Measurements from ENCODE around the gene CLP1. TPM values are rescaled to one million over a fixed set of nuclear protein-coding genes. Genes with fewer than 3 reads are reported as not detected.
"Not testable (repeated sequence)": the region's sequence is repeated elsewhere in the genome, so short reads cannot be mapped to it uniquely, and the experiment has no call there.

CLP1 gene
- polyA plus RNA-seq, 3 donors = 7.6 to 17.9 (median 12.9) TPM

- peak overlapping the region in 1 of 2 donors; percentile 3 for H3K27ac ChIP-seq (ENCODE audit: low read depth in 1 of 2, low read length in 2 of 2)
- 80% methylated on average over 1 of the region's 1 CpG for WGBS (ENCODE audit: insufficient coverage)
- no peak for DNase-seq
- peak overlapping the region in 1 of 7 donors; percentile 16 for H3K27ac Mint-ChIP-seq
- H3K9ac ChIP-seq (ENCODE audit: insufficient read depth, low read length, poor library complexity, severe bottlenecking) = no peak overlapping the region
- intact Hi-C loops (cut with micrococcal nuclease) = no loop called here
- H3K4me1 Mint-ChIP-seq = peaks cover 5% of the 10 kb centered on the region
- no peak overlapping the region for H2AFZ ChIP-seq (ENCODE audit: insufficient read depth, low read depth, low read length, poor library complexity, severe bottlenecking)
- H3K4me1 ChIP-seq (ENCODE audit: control insufficient read depth in 1 of 2, insufficient read depth in 2 of 2, low read length in 2 of 2) = no peaks in the 10 kb centered on the region
- peaks cover 0 to 2% (median 0%) of the 10 kb centered on the region in 3 donors for H3K27me3 Mint-ChIP-seq (ENCODE audit: low read depth in 3 of 3)
- H3K4me2 ChIP-seq (replicated peaks; ENCODE audit: extremely low read depth, low read length, poor library complexity, severe bottlenecking) = no peak overlapping the region
- no peaks in the 10 kb centered on the region for H3K9me3 ChIP-seq (replicated peaks in 1 of 2; ENCODE audit: control insufficient read depth in 1 of 2, insufficient read depth in 1 of 2, low read length in 2 of 2)
- H3K79me2 ChIP-seq (ENCODE audit: insufficient read depth, low read length) = peaks cover 77% of the 10 kb centered on the region
- H4K20me1 ChIP-seq (ENCODE audit: insufficient read depth, low read length) = peaks cover 88% of the 10 kb centered on the region
- H3K9me3 Mint-ChIP-seq = no peaks in the 10 kb centered on the region
- H3K36me3 ChIP-seq (replicated peaks in 1 of 2; ENCODE audit: control insufficient read depth in 1 of 2, insufficient read depth in 2 of 2, low read length in 2 of 2) = peaks cover 70 to 95% of the 10 kb centered on the region in 2 donors
- no peaks in the 10 kb centered on the region for H3K27me3 ChIP-seq (ENCODE audit: control insufficient read depth in 2 of 2, insufficient read depth in 2 of 2, low read length in 2 of 2)
- TF ChIP-seq, protein P1, sequence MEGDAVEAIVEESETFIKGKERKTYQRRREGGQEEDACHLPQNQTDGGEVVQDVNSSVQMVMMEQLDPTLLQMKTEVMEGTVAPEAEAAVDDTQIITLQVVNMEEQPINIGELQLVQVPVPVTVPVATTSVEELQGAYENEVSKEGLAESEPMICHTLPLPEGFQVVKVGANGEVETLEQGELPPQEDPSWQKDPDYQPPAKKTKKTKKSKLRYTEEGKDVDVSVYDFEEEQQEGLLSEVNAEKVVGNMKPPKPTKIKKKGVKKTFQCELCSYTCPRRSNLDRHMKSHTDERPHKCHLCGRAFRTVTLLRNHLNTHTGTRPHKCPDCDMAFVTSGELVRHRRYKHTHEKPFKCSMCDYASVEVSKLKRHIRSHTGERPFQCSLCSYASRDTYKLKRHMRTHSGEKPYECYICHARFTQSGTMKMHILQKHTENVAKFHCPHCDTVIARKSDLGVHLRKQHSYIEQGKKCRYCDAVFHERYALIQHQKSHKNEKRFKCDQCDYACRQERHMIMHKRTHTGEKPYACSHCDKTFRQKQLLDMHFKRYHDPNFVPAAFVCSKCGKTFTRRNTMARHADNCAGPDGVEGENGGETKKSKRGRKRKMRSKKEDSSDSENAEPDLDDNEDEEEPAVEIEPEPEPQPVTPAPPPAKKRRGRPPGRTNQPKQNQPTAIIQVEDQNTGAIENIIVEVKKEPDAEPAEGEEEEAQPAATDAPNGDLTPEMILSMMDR (IDR thresholded peaks at IDR 0.05) = no peak
- H3K36me3 Mint-ChIP-seq = peaks cover 65 to 79% of the 10 kb centered on the region in 2 donors
- H3K4me3 ChIP-seq (replicated peaks in 1 of 3; ENCODE audit: low read depth in 2 of 3, low read length in 3 of 3) = no peak overlapping the region
- no peak overlapping the region for H3K4me3 Mint-ChIP-seq
Observed at GRCh38 chr11:57681168-57681567, 23.6 kb downstream of the CLP1 start.

- H3K4me3 Mint-ChIP-seq; H3K4me3 ChIP-seq (replicated peaks in 1 of 3; ENCODE audit: low read depth in 2 of 3, low read length in 3 of 3); H3K27me3 ChIP-seq (ENCODE audit: control insufficient read depth in 2 of 2, insufficient read depth in 2 of 2, low read length in 2 of 2); H3K9me3 ChIP-seq (replicated peaks in 1 of 2; ENCODE audit: control insufficient read depth in 1 of 2, insufficient read depth in 1 of 2, low read length in 2 of 2); H3K4me1 ChIP-seq (ENCODE audit: control insufficient read depth in 1 of 2, insufficient read depth in 2 of 2, low read length in 2 of 2); H3K27ac ChIP-seq (ENCODE audit: low read depth in 1 of 2, low read length in 2 of 2); H2AFZ ChIP-seq (ENCODE audit: insufficient read depth, low read depth, low read length, poor library complexity, severe bottlenecking); H3K9me3 Mint-ChIP-seq; H3K27me3 Mint-ChIP-seq (ENCODE audit: low read depth in 3 of 3); intact Hi-C loops (cut with micrococcal nuclease); H3K4me2 ChIP-seq (replicated peaks; ENCODE audit: extremely low read depth, low read length, poor library complexity, severe bottlenecking); H3K4me1 Mint-ChIP-seq; H3K9ac ChIP-seq (ENCODE audit: insufficient read depth, low read length, poor library complexity, severe bottlenecking); H3K27ac Mint-ChIP-seq; DNase-seq: not testable (repeated sequence)
- peaks cover 13% of the 10 kb centered on the region for H3K79me2 ChIP-seq (ENCODE audit: insufficient read depth, low read length)
- H3K36me3 ChIP-seq (replicated peaks in 1 of 2; ENCODE audit: control insufficient read depth in 1 of 2, insufficient read depth in 2 of 2, low read length in 2 of 2) = peaks cover 88 to 93% of the 10 kb centered on the region in 2 donors
- H4K20me1 ChIP-seq (ENCODE audit: insufficient read depth, low read length) = peaks cover 44% of the 10 kb centered on the region
- peaks cover 66 to 92% of the 10 kb centered on the region in 2 donors for H3K36me3 Mint-ChIP-seq
- 100% methylated on average over 2 of the region's 5 CpGs for WGBS (ENCODE audit: insufficient coverage)
Observed at GRCh38 chr11:57690474-57690873, 32.9 kb downstream of the CLP1 start.
